SK-N-SH (cell line): Measurements from ENCODE around the gene SLC25A28.

ENCODE experiments used
- EP300 ChIP-seq, 2 experiments: IDR thresholded peaks; 2 replicates each; pipeline versions ENCODE4 v1.4.0 to v1.6.1; 2012; ENCODE audit warnings: borderline replicate concordance in 1 of 2, low read depth in 1 of 2, low read length in 1 of 2
- NRF1 ChIP-seq: IDR thresholded peaks from 2 replicates; pipeline ENCODE4 v1.6.1; 2012; ENCODE audit warnings: low read depth, mild to moderate bottlenecking, low read length
- TAF1 ChIP-seq: IDR thresholded peaks from 2 replicates; pipeline ENCODE4 v1.6.1; 2012; ENCODE audit warnings: low read depth, mild to moderate bottlenecking, low read length, moderate library complexity, borderline replicate concordance
- TF ChIP-seq, protein P1 (sequence below): fragments of 200-600 bp; sonication (generic); IDR thresholded peaks from 2 replicates; pipeline ENCODE4 v1.6.1; 2017; ENCODE audit warnings: antibody characterized with exemption, mild to moderate bottlenecking, moderate library complexity

DNA sequence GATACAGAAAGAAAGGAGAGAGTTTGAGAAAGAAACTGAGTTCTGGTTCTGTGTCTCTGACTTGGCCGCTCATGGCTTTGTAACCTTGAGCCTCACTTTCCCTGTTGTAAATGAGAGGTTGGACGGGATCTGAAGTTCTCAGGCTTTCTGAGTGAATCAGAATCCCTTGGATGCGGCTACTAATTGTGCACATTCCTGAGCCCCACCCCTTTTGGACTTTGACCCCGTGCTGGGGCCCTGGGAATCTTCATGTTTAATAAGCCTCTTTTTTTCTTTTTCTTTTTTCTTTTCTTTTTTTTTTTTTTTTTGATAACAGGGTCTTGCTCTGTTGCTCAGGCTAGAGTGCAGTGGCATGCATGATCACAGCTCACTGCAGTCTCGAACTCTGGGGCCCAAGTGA lies 26.9 kb downstream of the SLC25A28 start:
- TF ChIP-seq, protein P1, sequence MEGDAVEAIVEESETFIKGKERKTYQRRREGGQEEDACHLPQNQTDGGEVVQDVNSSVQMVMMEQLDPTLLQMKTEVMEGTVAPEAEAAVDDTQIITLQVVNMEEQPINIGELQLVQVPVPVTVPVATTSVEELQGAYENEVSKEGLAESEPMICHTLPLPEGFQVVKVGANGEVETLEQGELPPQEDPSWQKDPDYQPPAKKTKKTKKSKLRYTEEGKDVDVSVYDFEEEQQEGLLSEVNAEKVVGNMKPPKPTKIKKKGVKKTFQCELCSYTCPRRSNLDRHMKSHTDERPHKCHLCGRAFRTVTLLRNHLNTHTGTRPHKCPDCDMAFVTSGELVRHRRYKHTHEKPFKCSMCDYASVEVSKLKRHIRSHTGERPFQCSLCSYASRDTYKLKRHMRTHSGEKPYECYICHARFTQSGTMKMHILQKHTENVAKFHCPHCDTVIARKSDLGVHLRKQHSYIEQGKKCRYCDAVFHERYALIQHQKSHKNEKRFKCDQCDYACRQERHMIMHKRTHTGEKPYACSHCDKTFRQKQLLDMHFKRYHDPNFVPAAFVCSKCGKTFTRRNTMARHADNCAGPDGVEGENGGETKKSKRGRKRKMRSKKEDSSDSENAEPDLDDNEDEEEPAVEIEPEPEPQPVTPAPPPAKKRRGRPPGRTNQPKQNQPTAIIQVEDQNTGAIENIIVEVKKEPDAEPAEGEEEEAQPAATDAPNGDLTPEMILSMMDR, result no peak
- TF ChIP-seq EP300 (IDR thresholded peaks at IDR 0.05; ENCODE audit: borderline replicate concordance in 1 of 2, low read depth in 1 of 2, low read length in 1 of 2) (no peak), NRF1 (no peak), TAF1 (no peak)
